OCI-LY7 (cell line): ENCODE measurements around the gene CDK5. TPM values are rescaled to one million over a fixed set of nuclear protein-coding genes. Genes with fewer than 3 reads are reported as not detected.

Source experiments
- Bru-seq: library from RNA; stranded (reverse); fragments of 400-500 nt; gene quantifications from one replicate; lab custom pipeline; 2021; lab: Mats Ljungman, UMichigan
- BruChase-seq, 2 experiments: library from RNA; stranded (reverse); fragments of 400-500 nt; gene quantifications; one replicate each; lab custom pipeline; 2021; lab: Mats Ljungman, UMichigan
- BruUV-seq: library from RNA; stranded (reverse); fragments of 400-500 nt; replicated peaks from 2 replicates; lab custom pipeline; 2021; lab: Mats Ljungman, UMichigan
- CTCF ChIA-PET: fragments of 300-600 bp; sonication (Branson Sonifier 250); formaldehyde crosslinking; loops from one replicate; lab custom pipeline; 2022; ENCODE audit warnings: antibody characterized with exemption; ENCODE audit not compliant: unreplicated experiment; lab: Charles Lee
- POLR2A ChIA-PET: fragments of 300-600 bp; sonication (Branson Sonifier 250); formaldehyde crosslinking; loops from one replicate; lab custom pipeline; 2022; ENCODE audit warnings: antibody characterized with exemption; lab: Charles Lee
- DNase-seq: peaks from one replicate; pipeline ENCODE4 v3.0.0-alpha.2; 2015; ENCODE audit warnings: low spot score
- H2AFZ ChIP-seq: fragments of 200-600 bp; sonication (generic), shearing (Covaris generic); 2 replicates; pipeline ENCODE4 v1.6.1; 2014; ENCODE audit warnings: mild to moderate bottlenecking, antibody characterized with exemption, low read length, moderate library complexity
- H3K27ac ChIP-seq: fragments of 200-600 bp; sonication (generic); 2 replicates; pipeline ENCODE4 v1.5.1; 2014; ENCODE audit warnings: mixed run types, low read depth, mild to moderate bottlenecking, moderate library complexity, low read length, inconsistent platforms; ENCODE audit not compliant: poor library complexity, severe bottlenecking
- H3K36me3 ChIP-seq: fragments of 200-600 bp; sonication (generic); 2 replicates; pipeline ENCODE4 v1.6.1; 2014; ENCODE audit warnings: mild to moderate bottlenecking, antibody characterized with exemption, low read length, moderate library complexity, mixed read lengths; ENCODE audit not compliant: insufficient read depth
- H3K4me1 ChIP-seq: fragments of 200-600 bp; sonication (generic); 2 replicates; pipeline ENCODE4 v1.5.1; 2014; ENCODE audit warnings: mild to moderate bottlenecking, low read length; ENCODE audit not compliant: insufficient read depth, poor library complexity, severe bottlenecking
- H3K4me2 ChIP-seq: fragments of 200-600 bp; sonication (generic); 2 replicates; pipeline ENCODE4 v1.6.1; 2014; ENCODE audit warnings: mild to moderate bottlenecking, low read length
- H3K4me3 ChIP-seq: fragments of 200-600 bp; sonication (generic); 2 replicates; pipeline ENCODE4 v1.5.1; 2014; ENCODE audit warnings: mild to moderate bottlenecking, low read depth, low read length; ENCODE audit not compliant: poor library complexity, severe bottlenecking
- H3K79me2 ChIP-seq: fragments of 200-600 bp; sonication (generic); 2 replicates; pipeline ENCODE4 v1.6.1; 2016; ENCODE audit warnings: low read depth, mild to moderate bottlenecking, low read length, moderate library complexity, mixed read lengths; ENCODE audit not compliant: insufficient read depth
- H3K9me2 ChIP-seq: fragments of 200-600 bp; sonication (generic); 2 replicates; pipeline ENCODE4 v1.6.1; 2016; ENCODE audit warnings: mild to moderate bottlenecking, low read length, mixed read lengths; ENCODE audit not compliant: insufficient read depth
- H3K9me3 ChIP-seq: fragments of 200-600 bp; sonication (generic); 2 replicates; pipeline ENCODE4 v1.6.1; 2014; ENCODE audit warnings: mild to moderate bottlenecking, mixed run types, low read length, mixed read lengths
- H4K20me1 ChIP-seq: fragments of 200-600 bp; sonication (generic); 2 replicates; pipeline ENCODE4 v1.6.1; 2014; ENCODE audit warnings: mild to moderate bottlenecking, antibody characterized with exemption, low read length, moderate library complexity, mixed read lengths; ENCODE audit not compliant: insufficient read depth
- CTCF ChIP-seq: fragments of 200-600 bp; sonication (generic); conservative IDR thresholded peaks from 2 replicates; pipeline ENCODE4 v1.5.1; 2014; ENCODE audit warnings: mild to moderate bottlenecking, antibody characterized with exemption, low read length, moderate library complexity, mixed read lengths
- EZH2phosphoT487 ChIP-seq: fragments of 200-600 bp; sonication (generic); IDR thresholded peaks from 2 replicates; pipeline ENCODE4 v1.6.1; 2018; ENCODE audit warnings: low read depth, borderline replicate concordance, mild to moderate bottlenecking, mixed run types, antibody characterized with exemption, low read length, moderate library complexity, mixed read lengths
- intact Hi-C: fragments of 100-400 bp; cut with micrococcal nuclease; formaldehyde crosslinking; loops from one replicate; pipeline ENCODE4 v1.10.0; 2022; ENCODE audit not compliant: unreplicated experiment
- long read RNA-seq: library from polyadenylated mRNA; stranded (forward); transcript quantifications from one replicate; pipeline ENCODE4 v2.0.0, GENCODE V29; 2022
- total RNA-seq, 2 experiments: library from RNA; depleted of rRNA in 1 of 2; stranded (reverse); fragments of >200 nt in 1 of 2; shearing (Covaris generic) in 1 of 2; gene quantifications; 2 replicates each; pipeline ENCODE4 v1.2.3, GENCODE V29; 2014 to 2022

The CDK5 gene
- total RNA-seq (2014; rRNA removed; shearing (Covaris generic)) (30.9 and 35.2 TPM in 2 replicates), total RNA-seq (2022) (23.1 and 23.7 TPM in 2 replicates), Bru-seq, nascent RNA (percentile 41 among the genes with signal in this experiment), BruChase-seq, experiment 1, labeled RNA remaining after a 6-hour chase (percentile 52 among the genes with signal in this experiment), BruChase-seq, experiment 2, labeled RNA remaining after a 2-hour chase (percentile 51 among the genes with signal in this experiment)
- long read RNA-seq, transcript CDK5-204 (12 exons, 1,758 nt): major isoform, 19 of 25 reads
- long read RNA-seq, partial matches to known transcripts: 0 of 25 reads
- long read RNA-seq, other reads (novel, unspliced or antisense): 4 of 25 reads

GRCh38 chr7:151057506-151057988 is at the start of gene CDK5:
Gene CDK5, minus strand, starts transcription at chr7:151057897. Its CDS starts 49 bp downstream, at chr7:151057848.
- peak within 1 kb of the TSS; percentile 98 for H3K4me3 ChIP-seq
- CTCF ChIA-PET: interaction anchor here (0.6 to 1.1 kb wide), 2 partner anchors 28 to 1061 kb away, joined by 3 to 4 read pairs; no protein-coding TSS in a partner anchor
- intact Hi-C loops: no loop called here
- H3K79me2 ChIP-seq: peaks cover 14% of the 10 kb centered on the region; the same call in 1 of the 2 replicates
- H3K9me2 ChIP-seq: no peaks in the 10 kb centered on the region
- TF ChIP-seq CTCF (no peak), EZH2phosphoT487 (no peak)
- no peaks in the 10 kb centered on the region for H3K9me3 ChIP-seq
- peak within 1 kb of the TSS; percentile 98 for H3K4me2 ChIP-seq
- peaks cover 40% of the 10 kb centered on the region for H3K4me1 ChIP-seq
- peak within 1 kb of the TSS; percentile 70 for H3K27ac ChIP-seq
- H3K36me3 ChIP-seq: peaks cover 8% of the 10 kb centered on the region
- H4K20me1 ChIP-seq: no peaks in the 10 kb centered on the region
- peak within 1 kb of the TSS; percentile 87; the same call in 1 of the 2 replicates for H2AFZ ChIP-seq
- no TSS peak for BruUV-seq
- no peak for DNase-seq
- POLR2A ChIA-PET: interaction anchor here (0.7 to 1.2 kb wide), 2 partner anchors 27 to 52 kb away, joined by 3 read pairs; no protein-coding TSS in a partner anchor

GRCh38 chr7:151104411-151105235 is 46.9 kb upstream of the CDK5 start:
- Histone ChIP-seq H3K27ac (no peak overlapping the region), H2AFZ (no peak overlapping the region), H3K79me2 (no peaks in the 10 kb centered on the region), H3K4me1 (no peaks in the 10 kb centered on the region), H4K20me1 (no peaks in the 10 kb centered on the region; the same call in 1 of the 2 replicates), H3K9me3 (no peaks in the 10 kb centered on the region), H3K9me2 (no peaks in the 10 kb centered on the region), H3K36me3 (no peaks in the 10 kb centered on the region), H3K4me3 (no peak overlapping the region), H3K4me2 (no peak overlapping the region)
- intact Hi-C loops: no loop called here
- DNase-seq: no peak
- no peak for TF ChIP-seq CTCF
- no peak for TF ChIP-seq EZH2phosphoT487
- POLR2A ChIA-PET: no interaction called here
- BruUV-seq: no TSS peak
- CTCF ChIA-PET: interaction anchor here (0.6 kb wide), 1 partner anchor 24 kb away, joined by 3 read pairs; the partner anchor contains the start of gene FASTK
